IPS-NIHi7 (cell line): Measurements from ENCODE around the gene TTC3.

Experiments
- DNase-seq: peaks from one replicate; pipeline ENCODE4 v3.0.0; 2012; ENCODE audit warnings: mixed read lengths; ENCODE audit errors: extremely low spot score

Gene TTC3

GRCh38 chr21:37251294-37251634 lies 178.2 kb downstream of the TTC3 start:
- DNase-seq: no peak
